ENCODE measurements around the gene BAIAP2.

BAIAP2 gene

GRCh38 chr17:81049973-81050551 lies 15.1 kb downstream of the BAIAP2 start:
- Histone ChIP-seq H3K27me3 (replicated peaks; ENCODE audit: insufficient read depth, low read length) (peaks cover 95% of the 10 kb centered on the region), H3K4me3 (ENCODE audit: low read length) (peak overlapping the region; percentile 36), H2AFZ (ENCODE audit: low read length) (no peak overlapping the region), H3K4me2 (ENCODE audit: low read depth, low read length) (peak overlapping the region; percentile 61), H3K36me3 (replicated peaks; ENCODE audit: insufficient read depth, low read length) (no peaks in the 10 kb centered on the region), H3F3A (ENCODE audit: insufficient read depth, low read length) (no peaks in the 10 kb centered on the region), H3K4me1 (ENCODE audit: low read length) (peaks cover 10% of the 10 kb centered on the region), H3K9ac (ENCODE audit: low read length) (peak overlapping the region; percentile 41; the same call in 1 of the 2 replicates), H3K27ac (ENCODE audit: low read length) (no peak overlapping the region), H3K9me2 (replicated peaks; ENCODE audit: insufficient read depth, low read length) (no peaks in the 10 kb centered on the region), H3K9me3 (replicated peaks; ENCODE audit: insufficient read depth, low read length) (no peaks in the 10 kb centered on the region), H4K20me1 (ENCODE audit: insufficient read depth, low read length) (no peaks in the 10 kb centered on the region), H3K79me2 (ENCODE audit: low read length) (no peaks in the 10 kb centered on the region)
- DNase-seq = no peak
- TF ChIP-seq EZH2 (optimal IDR thresholded peaks at IDR 0.05; ENCODE audit: low read depth, low read length) (no peak), EZH2phosphoT487 (IDR thresholded peaks at IDR 0.05; ENCODE audit: low read length) (no peak), CTCF (IDR thresholded peaks at IDR 0.05; ENCODE audit: low read length) (no peak)

- peak overlapping the region; percentile 61; the same call in 1 of the 2 replicates for H3K4me2 ChIP-seq (ENCODE audit: low read depth, low read length)
- H4K20me1 ChIP-seq (ENCODE audit: insufficient read depth, low read length) = no peaks in the 10 kb centered on the region
- H3K79me2 ChIP-seq (ENCODE audit: low read length) = no peaks in the 10 kb centered on the region
Measured at GRCh38 chr17:81050645-81051625, 16.0 kb downstream of the BAIAP2 start.

More at GRCh38 chr17:81050645-81051625, 16.0 kb downstream of the BAIAP2 start:
- DNase-seq = no peak
- H3K27me3 ChIP-seq (replicated peaks; ENCODE audit: insufficient read depth, low read length) = peaks cover 95% of the 10 kb centered on the region
- H3K36me3 ChIP-seq (replicated peaks; ENCODE audit: insufficient read depth, low read length) = no peaks in the 10 kb centered on the region
- H3K9ac ChIP-seq (ENCODE audit: low read length) = no peak overlapping the region
- H2AFZ ChIP-seq (ENCODE audit: low read length) = no peak overlapping the region
- TF ChIP-seq EZH2phosphoT487 (IDR thresholded peaks at IDR 0.05; ENCODE audit: low read length) = no peak
- TF ChIP-seq CTCF (IDR thresholded peaks at IDR 0.05; ENCODE audit: low read length) = no peak
- TF ChIP-seq EZH2 (optimal IDR thresholded peaks at IDR 0.05; ENCODE audit: low read depth, low read length) = no peak
- H3K4me3 ChIP-seq (ENCODE audit: low read length) = 0 out of 2 replicates have a peak overlapping the region, but pooled peaks have one; percentile 36
- H3K9me3 ChIP-seq (replicated peaks; ENCODE audit: insufficient read depth, low read length) = no peaks in the 10 kb centered on the region
- H3K27ac ChIP-seq (ENCODE audit: low read length) = no peak overlapping the region
- peaks cover 10% of the 10 kb centered on the region for H3K4me1 ChIP-seq (ENCODE audit: low read length)
- H3K9me2 ChIP-seq (replicated peaks; ENCODE audit: insufficient read depth, low read length) = no peaks in the 10 kb centered on the region
- H3F3A ChIP-seq (ENCODE audit: insufficient read depth, low read length) = no peaks in the 10 kb centered on the region
